ENCODE results near the gene VAPB. TPM values are rescaled to one million over a fixed set of nuclear protein-coding genes. Genes with fewer than 3 reads are reported as not detected.

Gene VAPB
- total RNA-seq, 1 experiment from 2014 or later, result 46.6 TPM

GRCh38 chr20:58377017-58377416, 12.0 kb upstream of the VAPB start:
- ChIA-PET POLR2A (interaction anchor here (1.1 kb wide), 1 partner anchor 12 kb away, joined by 4 read pairs; no protein-coding TSS in a partner anchor), CTCF (interaction anchor here (2.7 kb wide), 1 partner anchor 12 kb away, joined by 8 read pairs; the partner anchor contains the start of gene VAPB)
- TF ChIP-seq AR (CRISPR knock-in tag; IDR thresholded peaks at IDR 0.05), result no peak
- TF ChIP-seq E2F5 (CRISPR knock-in tag; IDR thresholded peaks at IDR 0.05), result no peak
- no peak for TF ChIP-seq ETV6 (CRISPR knock-in tag; IDR thresholded peaks at IDR 0.05)
- no peak for TF ChIP-seq USF1 (CRISPR knock-in tag; IDR thresholded peaks at IDR 0.05)
- no peak for TF ChIP-seq ZNF219 (CRISPR knock-in tag; IDR thresholded peaks at IDR 0.05; ENCODE audit: borderline replicate concordance)
- TF ChIP-seq EMX1 (CRISPR knock-in tag; IDR thresholded peaks at IDR 0.05), result no peak
- no peak for TF ChIP-seq FOXP4 (CRISPR knock-in tag; IDR thresholded peaks at IDR 0.05)
- no peak for TF ChIP-seq ZMAT4 (CRISPR knock-in tag; IDR thresholded peaks at IDR 0.05)
- Mint-ChIP-seq H3K4me3 (no peak overlapping the region), H3K36me3 (peaks cover 16% of the 10 kb centered on the region), H3K9me3 (peaks cover 20% of the 10 kb centered on the region), H3K27me3 (ENCODE audit: low read depth) (peaks cover 10% of the 10 kb centered on the region; the same call in 1 of the 2 replicates), H3K27ac (no peak overlapping the region), H3K4me1 (peaks cover 63% of the 10 kb centered on the region)
- DNase-seq (ENCODE audit: low spot score) (no peak), ATAC-seq (no peak)

- CTCF ChIA-PET, result no interaction called here
- DNase-seq (ENCODE audit: low spot score) (no peak), ATAC-seq (no peak)
Observed at GRCh38 chr20:58377766-58378401, 11.1 kb upstream of the VAPB start.

More at GRCh38 chr20:58377766-58378401, 11.1 kb upstream of the VAPB start:
- POLR2A ChIA-PET, result no interaction called here
- H3K36me3 Mint-ChIP-seq, result peaks cover 24% of the 10 kb centered on the region
- H3K4me1 Mint-ChIP-seq, result peaks cover 56% of the 10 kb centered on the region
- peaks cover 15% of the 10 kb centered on the region for H3K27me3 Mint-ChIP-seq (ENCODE audit: low read depth)
- peak overlapping the region; percentile 12; the same call in 1 of the 2 replicates for H3K27ac Mint-ChIP-seq
- TF ChIP-seq ATF2 (CRISPR knock-in tag; IDR thresholded peaks at IDR 0.05; ENCODE audit: borderline replicate concordance, low read depth), result no peak
- TF ChIP-seq SMAD3 (CRISPR knock-in tag; IDR thresholded peaks at IDR 0.05; ENCODE audit: borderline replicate concordance), result no peak
- no peak for TF ChIP-seq MYBL2 (CRISPR knock-in tag; IDR thresholded peaks at IDR 0.05)
- no peak for TF ChIP-seq ZNF317 (CRISPR knock-in tag; IDR thresholded peaks at IDR 0.05; ENCODE audit: borderline replicate concordance, low read depth)
- TF ChIP-seq E2F5 (CRISPR knock-in tag; IDR thresholded peaks at IDR 0.05), result no peak
- H3K4me3 Mint-ChIP-seq, result no peak overlapping the region
- H3K9me3 Mint-ChIP-seq, result peaks cover 29% of the 10 kb centered on the region

Measured in WTC11 (cell line).